GM12873 (cell line): ENCODE data around the gene SLC30A10.

Source experiments
- TF ChIP-seq, protein P1 (sequence below): IDR thresholded peaks from 2 replicates; pipeline ENCODE4 v1.5.1; 2012; ENCODE audit warnings: low read depth, mild to moderate bottlenecking, moderate library complexity, low read length, control low read depth; ENCODE audit not compliant: insufficient read depth; ENCODE audit errors: missing control alignments

Gene SLC30A10

DNA sequence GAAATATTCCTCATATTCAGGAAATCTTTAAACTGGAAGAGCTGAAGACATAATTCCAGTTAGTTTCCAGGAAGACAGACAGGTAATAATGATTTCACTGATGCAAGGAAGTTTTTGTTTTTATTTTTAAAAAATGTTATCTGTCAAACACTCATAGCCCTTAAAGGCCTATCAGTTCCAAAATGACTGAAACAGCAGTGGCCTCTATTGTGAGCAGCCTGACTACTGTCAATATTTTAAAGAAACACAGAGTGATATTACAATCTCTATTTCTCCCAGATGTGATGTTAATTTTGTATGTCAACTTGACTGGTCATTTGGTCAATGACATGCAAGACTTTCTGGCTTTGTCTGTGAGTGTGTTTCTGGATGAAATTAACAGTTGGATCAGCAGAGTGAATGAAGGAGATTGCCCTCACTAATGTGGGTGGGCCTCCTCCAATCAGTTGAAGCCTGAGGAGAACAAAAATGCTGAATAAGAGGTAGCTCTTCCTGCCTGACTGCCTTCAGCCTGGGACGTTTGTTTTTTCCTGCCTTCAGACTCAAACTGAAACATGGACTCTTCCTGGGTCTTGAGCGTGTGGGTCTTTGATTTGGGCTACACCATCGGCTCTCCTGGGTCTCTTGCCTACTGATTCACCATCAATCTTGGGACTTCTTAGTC lies 31.3 kb upstream of the SLC30A10 start:
- TF ChIP-seq, protein P1, sequence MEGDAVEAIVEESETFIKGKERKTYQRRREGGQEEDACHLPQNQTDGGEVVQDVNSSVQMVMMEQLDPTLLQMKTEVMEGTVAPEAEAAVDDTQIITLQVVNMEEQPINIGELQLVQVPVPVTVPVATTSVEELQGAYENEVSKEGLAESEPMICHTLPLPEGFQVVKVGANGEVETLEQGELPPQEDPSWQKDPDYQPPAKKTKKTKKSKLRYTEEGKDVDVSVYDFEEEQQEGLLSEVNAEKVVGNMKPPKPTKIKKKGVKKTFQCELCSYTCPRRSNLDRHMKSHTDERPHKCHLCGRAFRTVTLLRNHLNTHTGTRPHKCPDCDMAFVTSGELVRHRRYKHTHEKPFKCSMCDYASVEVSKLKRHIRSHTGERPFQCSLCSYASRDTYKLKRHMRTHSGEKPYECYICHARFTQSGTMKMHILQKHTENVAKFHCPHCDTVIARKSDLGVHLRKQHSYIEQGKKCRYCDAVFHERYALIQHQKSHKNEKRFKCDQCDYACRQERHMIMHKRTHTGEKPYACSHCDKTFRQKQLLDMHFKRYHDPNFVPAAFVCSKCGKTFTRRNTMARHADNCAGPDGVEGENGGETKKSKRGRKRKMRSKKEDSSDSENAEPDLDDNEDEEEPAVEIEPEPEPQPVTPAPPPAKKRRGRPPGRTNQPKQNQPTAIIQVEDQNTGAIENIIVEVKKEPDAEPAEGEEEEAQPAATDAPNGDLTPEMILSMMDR = no peak

DNA sequence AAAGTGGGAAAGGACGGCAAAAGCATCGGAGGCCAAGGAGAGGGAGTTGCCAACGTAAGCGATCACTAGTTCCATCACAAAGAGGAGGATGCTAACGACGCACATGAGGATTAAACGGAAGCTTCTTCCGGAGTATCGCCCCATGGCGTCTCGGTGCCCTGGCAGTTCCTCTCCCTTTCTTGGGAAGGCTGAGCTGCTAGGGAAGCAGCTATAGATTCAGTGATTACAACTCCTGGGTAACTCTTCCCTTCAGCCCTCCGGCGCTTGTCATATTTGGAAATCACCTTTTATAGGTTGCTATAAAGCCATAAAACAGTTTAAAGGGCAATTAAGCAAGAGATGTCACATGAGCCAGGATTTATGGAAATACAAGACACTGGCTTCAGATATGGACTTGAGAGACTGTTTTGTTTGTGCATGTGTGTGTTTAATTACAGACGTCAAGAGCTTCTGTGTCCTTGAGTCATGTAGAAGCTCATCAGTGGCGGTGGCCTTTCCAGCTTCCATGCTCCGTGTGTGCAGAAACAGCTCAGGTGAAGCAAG lies 30.6 kb upstream of the SLC30A10 start:
- TF ChIP-seq, protein P1 = no peak

DNA sequence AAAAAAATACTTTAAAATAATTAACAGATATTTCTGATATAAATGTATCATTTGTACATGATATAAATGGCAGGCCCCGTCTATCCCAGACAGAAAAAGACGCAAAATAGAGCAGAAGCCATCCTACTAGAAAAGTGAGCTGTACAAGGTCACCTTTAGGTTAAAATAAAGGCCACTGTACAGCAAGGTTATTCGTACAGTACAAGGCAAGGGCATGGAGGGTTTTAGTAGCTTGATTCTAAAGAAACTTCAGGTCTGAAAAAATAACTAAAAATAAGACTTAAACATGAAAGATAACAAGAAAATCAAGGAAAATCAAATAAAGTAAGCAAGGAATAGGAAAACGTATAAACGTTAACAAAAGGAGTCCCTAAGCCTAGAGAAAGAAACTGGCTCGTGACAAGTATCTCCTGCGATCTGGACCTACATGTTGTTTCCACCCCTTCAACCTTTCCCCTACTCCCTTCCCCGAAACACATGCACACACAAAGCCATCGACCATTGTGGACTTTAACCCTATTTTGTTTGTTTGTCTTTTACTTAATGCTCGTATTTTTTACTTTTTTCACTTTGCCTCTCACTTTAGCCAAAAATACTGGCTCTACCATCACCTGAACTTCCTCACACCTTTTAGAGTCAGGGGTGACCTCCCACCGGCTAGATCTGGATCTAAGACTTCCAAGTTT lies 26.5 kb upstream of the SLC30A10 start:
- TF ChIP-seq, protein P1 = no peak

DNA sequence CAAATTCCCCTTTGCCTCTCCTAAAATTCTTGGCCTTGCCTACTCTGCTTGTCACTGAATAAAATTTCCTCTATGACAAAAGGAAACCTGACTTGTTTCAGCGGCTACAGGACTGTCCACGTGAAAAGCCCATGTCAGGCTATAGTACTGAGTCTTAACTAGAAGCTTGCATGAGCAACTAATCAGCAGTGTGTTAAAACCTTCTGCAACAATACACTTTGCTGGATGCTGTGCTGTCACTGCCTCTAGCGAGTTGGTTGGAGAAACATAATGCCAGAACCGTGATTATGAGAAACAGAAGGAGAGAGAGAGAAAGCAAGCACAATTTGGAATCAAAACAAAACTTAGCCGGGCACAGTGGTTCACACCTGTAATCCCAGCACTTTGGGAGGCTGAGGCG lies 25.7 kb upstream of the SLC30A10 start:
- TF ChIP-seq, protein P1 = no peak

DNA sequence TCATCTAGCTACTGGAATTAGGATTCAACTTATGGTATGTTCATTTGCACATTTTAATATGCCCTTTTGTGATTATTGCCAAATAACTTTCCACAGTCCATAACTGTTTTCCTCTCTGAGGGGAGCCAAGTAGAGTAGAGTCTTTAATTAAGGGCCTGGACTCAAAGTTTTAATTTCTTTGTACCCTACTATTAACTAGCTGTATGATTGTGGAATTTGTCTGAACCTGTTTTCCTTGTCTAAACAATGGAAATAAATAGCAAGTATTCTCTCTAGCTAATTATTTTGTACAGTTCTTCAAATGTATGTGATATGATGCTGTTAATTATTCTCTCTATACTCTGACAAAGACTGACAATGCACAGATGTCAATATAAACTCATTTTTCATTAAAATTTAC lies 24.0 kb upstream of the SLC30A10 start:
- TF ChIP-seq, protein P1 = no peak

DNA sequence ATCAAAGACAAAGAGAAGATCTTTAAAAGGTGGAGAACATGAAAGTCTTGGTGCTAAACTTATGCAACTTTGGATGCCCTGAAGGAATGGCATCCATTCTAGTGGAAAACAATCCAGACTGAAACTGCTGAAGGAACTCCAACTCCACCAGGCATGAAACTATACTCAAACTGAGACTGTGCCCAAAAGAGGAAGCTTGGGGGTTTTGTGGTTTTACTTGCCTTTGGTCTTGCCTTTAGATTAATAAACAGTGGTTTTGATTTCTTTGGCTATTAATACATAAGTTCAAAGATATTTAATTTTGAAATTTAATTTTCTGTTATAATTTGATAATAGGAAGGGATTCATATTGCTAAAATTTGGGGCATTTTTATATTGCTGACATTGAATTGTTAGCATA lies 17.4 kb upstream of the SLC30A10 start:
- TF ChIP-seq, protein P1 = no peak
